HG02588 (cell line): ENCODE measurements around the gene PPP4C.

ENCODE experiments used
- ATAC-seq: cut with Tn5 transposase; IDR thresholded peaks from one replicate; pipeline ENCODE4 v1.9.1; 2021; ENCODE audit warnings: mild to moderate bottlenecking, moderate library complexity; ENCODE audit not compliant: unreplicated experiment

The PPP4C gene

GRCh38 chr16:30079480-30079879 is 3.7 kb downstream of the PPP4C start:
- no peak for ATAC-seq

GRCh38 chr16:30082545-30083090 is 6.8 kb downstream of the PPP4C start:
- no peak for ATAC-seq

- no peak for ATAC-seq
These were observed 7.6 kb downstream of the PPP4C start for GRCh38 chr16:30083216-30084055.

GRCh38 chr16:30084096-30084815 is 8.5 kb downstream of the PPP4C start:
- no peak for ATAC-seq

GRCh38 chr16:30084816-30085159 is 9.0 kb downstream of the PPP4C start:
- ATAC-seq: no peak

GRCh38 chr16:30085247-30085646 is 9.5 kb downstream of the PPP4C start:
- ATAC-seq: no peak

GRCh38 chr16:30085820-30086219 is 10.0 kb downstream of the PPP4C start:
- ATAC-seq: no peak

- ATAC-seq: no peak
These were observed 10.7 kb downstream of the PPP4C start for GRCh38 chr16:30086291-30087140.

- no peak for ATAC-seq
These were observed 11.5 kb downstream of the PPP4C start for GRCh38 chr16:30087181-30087898.

GRCh38 chr16:30088237-30088831 is 12.5 kb downstream of the PPP4C start:
- no peak for ATAC-seq

- no peak for ATAC-seq
These were observed 13.2 kb downstream of the PPP4C start for GRCh38 chr16:30088832-30089624.

- no peak for ATAC-seq
These were observed 15.0 kb downstream of the PPP4C start for GRCh38 chr16:30090610-30091331.

- peak; percentile 63 for ATAC-seq
These were observed 15.9 kb downstream of the PPP4C start, which contains the start of gene TBX6 for GRCh38 chr16:30091474-30092372. TSS of gene TBX6 (minus strand) at chr16:30091924. CDS start at chr16:30091193, 731 bp downstream.

GRCh38 chr16:30092373-30093010 is 16.7 kb downstream of the PPP4C start:
- peak; percentile 39 for ATAC-seq

GRCh38 chr16:30094541-30095165 is 18.9 kb downstream of the PPP4C start:
- ATAC-seq: no peak
